NCI-H2196 treated with DMSO at 0.1 percent for 48 hours (cell line): ENCODE results near the gene SEC61G.

ENCODE experiments used
- DNase-seq: peaks from one replicate; lab custom pipeline; 2025; ENCODE audit not compliant: unreplicated experiment; lab: John Stamatoyannopoulos, UW

SEC61G gene

DNA sequence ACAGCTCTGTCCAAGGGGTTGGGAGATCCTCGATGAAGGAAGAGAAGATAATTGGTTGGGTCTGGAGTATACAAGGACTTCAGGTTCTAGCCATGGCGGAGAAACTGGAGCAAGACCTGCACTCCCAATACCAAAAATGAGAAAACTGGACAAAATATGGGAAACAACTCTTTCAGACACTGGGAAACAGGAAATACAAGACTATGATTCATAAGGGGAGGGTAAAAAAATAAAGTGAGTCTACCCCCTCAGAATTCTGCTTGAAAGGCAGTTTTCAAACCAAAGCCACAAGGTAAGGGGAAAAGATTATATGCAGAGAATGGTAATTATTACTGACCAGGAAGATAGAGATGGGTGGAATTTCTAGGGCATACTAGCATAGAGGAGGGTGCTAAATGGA, 10.2 kb upstream of the SEC61G start:
- no peak for DNase-seq

DNA sequence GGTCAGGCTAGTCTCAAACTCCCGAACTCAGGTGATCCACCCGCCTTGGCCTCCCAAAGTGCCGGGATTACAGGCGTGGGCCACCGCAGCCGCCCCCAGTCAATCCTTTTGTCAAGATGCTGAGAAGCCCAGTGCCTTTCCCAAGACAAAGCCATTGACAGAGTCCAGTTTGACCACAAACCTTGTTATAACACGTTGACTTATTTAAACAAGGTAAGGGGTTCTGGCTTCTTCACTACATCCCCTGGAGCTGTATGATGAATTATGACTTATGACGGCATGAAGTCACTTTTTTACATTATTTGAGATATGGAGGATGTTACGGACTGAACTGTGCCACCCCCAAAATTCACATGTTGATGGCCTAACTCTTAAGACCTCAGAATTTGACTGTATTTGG, 5.8 kb upstream of the SEC61G start:
- DNase-seq, result no peak

DNA sequence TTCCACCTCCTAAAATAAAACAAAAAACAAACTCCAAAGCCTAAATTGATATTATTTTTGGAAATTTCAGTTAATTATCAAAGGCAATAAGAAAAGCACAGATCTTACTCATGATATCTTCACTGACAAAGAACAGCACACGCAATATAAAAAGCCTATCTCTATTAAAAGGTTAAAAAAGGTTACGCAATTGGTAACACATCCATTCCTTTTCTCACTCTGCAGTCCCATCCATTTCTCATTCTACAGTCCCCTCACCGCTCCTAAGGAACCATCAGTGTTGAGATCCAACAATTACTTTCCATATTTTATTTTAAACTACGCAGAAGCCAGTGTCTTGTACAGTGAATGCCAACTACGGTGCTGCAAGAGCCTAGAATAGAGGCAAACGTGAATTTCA, 1.3 kb downstream of the SEC61G start:
- no peak for DNase-seq

GRCh38 chr7:54749200-54749599, 9.8 kb downstream of the SEC61G start:
- DNase-seq, result no peak

- no peak for DNase-seq
Measured at GRCh38 chr7:54747234-54747633, 11.8 kb downstream of the SEC61G start.

DNA sequence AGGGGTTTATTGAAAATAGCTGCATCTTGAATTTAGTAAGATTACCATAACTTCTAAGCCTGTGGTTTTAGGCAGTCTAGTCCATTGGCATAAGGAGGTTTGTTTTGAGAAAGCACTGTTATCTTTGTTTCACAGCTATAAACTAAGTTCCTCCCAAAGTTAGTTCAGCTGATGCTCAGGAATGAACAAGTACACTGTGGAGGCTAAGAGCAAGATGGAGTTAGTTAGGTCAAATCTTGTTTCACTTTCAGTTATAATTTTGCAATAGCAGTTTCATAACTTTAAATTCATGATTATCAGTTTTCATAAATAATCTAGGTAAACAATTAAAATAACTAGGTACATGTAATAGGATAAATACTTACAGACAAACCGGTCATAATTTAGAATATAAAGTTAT, 15.4 kb downstream of the SEC61G start:
- DNase-seq, result no peak

DNA sequence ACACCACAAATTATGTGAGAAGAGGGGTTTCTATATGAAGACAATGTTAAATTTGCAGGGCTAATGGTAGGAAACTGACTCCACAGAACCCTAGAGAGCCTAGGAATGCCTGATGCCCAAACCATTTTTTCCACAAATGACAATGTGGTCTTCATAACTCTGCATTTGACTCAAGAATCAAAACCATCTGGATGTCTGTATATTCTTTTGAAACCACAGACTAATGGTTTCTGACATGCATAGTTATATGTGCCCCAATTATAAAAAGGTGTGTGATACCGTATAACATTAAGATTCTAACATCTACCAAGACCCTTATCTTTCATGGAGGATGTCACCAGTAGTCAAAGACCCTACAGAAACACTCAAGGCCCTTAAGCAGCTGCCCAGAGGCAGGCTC, 20.3 kb downstream of the SEC61G start:
- no peak for DNase-seq

DNA sequence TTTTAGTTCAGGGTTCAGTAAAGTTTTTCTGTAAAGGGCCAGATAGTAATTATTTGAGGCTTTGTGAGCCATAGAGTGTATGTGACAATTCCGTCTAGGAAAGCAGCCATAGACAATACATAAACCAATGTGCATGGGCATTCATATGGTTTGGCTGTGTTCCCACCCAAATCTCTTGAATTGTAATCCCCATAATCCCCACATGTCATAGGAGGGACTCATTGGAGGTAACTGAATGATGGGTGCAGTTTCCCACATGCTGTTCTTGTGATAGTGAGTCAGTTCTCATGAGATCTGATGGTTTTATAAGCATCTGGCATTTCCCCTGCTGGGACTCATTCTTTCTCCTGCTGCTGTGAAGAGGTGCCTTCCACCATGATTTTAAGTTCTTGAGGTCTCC, 29.9 kb downstream of the SEC61G start:
- no peak for DNase-seq

DNA sequence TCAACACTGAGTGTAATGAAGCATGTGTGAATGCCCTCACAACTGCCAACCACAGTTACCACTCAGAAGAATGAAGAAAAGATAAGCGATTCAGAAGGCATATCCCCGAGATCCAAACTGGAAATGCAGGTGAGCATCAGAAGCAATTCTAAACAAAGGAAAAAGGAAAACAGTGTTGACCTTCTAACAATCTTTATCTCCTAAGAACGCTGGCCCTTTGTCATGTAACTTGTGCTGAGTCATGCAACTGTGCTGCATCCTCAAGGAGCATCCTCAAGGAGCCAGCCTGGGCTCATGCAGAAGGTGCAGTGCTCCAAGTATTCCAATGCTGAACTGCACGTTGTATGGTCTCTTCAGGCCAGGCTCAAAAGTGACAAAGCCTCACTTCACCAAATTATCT, 30.6 kb downstream of the SEC61G start:
- no peak for DNase-seq

DNA sequence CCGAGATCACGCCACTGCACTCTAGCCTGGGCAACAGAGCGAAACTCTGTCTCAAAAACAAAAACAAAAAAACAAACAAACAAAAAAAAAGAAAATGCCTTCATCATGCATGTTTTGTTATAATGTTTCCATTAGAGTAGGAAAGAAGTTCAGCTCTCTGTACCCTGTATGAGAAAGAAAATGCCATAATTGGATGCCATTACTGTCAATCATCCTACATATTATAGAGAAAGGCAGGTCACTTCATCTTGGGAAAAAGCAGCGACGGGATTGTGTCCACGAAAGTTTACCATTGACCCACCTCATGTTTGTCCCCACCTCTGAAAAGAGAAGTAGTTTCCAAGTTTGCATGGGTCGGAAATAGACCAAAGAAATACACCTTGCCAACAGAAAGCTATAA, 33.8 kb downstream of the SEC61G start:
- no peak for DNase-seq

GRCh38 chr7:54722502-54722901, 36.5 kb downstream of the SEC61G start:
- no peak for DNase-seq

- DNase-seq, result no peak
Measured at GRCh38 chr7:54722026-54722425, 37.0 kb downstream of the SEC61G start.

GRCh38 chr7:54719974-54720373, 39.0 kb downstream of the SEC61G start:
- DNase-seq, result no peak

- DNase-seq, result no peak
Measured at GRCh38 chr7:54719425-54719824, 39.6 kb downstream of the SEC61G start.

- no peak for DNase-seq
Measured at GRCh38 chr7:54712820-54713219, 46.2 kb downstream of the SEC61G start.

DNA sequence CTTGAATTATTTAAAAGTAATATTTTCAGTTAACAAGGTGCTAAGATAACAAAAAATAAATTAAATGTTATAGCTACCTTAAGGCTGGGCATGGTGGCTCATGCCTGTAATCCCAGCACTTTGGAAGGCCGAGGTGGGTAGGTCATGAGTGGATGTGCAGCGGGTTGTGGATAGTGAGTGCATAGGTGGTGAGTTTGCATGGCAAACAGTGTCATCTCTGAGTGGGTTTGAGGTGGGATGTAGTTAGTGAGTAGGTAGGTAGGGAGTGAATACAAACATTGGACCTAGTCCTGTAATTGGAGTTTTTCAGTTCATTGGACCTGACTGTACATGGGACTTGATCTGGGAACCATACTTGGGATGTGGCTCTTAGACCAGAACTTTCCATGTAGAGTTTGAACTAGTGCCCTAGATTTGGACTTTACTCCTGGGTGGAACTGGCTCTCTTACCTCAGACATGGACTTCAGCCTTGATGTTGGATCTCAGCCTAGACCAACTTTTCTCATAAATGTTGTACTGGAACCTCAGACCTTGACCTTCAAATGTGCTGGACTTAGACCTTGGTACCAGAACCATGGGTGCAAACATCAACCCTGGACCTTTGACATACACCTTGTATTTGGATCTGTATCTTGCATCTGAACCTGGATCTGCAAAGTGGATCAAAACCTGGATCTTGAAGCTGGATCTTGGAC, 47.0 kb downstream of the SEC61G start:
- DNase-seq, result no peak

- DNase-seq, result no peak
Measured at GRCh38 chr7:54709283-54709682, 49.7 kb downstream of the SEC61G start.

DNA sequence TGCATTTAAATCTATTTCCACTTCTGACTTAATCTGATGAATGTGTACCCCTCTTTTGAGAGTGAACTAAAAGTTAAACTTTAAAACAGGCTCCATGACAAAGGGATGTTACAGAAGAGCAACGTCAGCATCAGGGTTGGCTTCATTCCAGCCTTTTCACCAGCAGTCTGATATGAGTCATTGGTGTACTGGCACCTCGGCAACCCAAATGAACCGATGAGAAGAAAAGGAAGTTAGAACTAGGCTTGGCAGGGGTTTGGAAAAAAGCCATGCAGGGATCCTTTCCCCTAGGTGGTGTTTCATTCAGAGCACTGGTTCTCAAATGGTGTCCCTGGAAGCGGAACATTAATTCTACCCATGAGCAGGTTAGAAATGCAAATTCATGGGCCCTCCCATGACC, 53.6 kb downstream of the SEC61G start:
- DNase-seq, result no peak

DNA sequence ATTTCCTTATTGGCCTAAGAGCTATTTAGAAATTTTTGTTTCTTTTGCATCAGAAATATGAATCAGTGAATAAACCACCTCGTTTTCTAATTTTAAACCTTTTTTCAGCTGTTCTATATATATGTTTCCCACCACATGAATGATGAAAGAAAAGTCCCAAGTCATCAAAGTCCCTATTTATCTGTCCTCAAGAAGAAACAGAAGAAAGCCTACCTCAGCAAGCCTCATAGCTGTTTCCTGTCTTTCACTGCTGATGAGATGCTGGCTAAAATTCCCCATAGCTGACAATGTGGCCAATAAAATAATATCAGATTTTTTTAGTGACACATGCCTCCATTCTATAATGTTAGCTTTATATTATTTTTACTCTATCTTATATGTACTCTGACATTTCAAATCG, 54.2 kb downstream of the SEC61G start:
- DNase-seq, result no peak
